Keratinocyte (primary cell): Measurements from ENCODE around the gene SKIDA1.

Experiments
- CTCF ChIP-seq, 3 experiments: IDR thresholded peaks in 1 of 3; conservative IDR thresholded peaks in 1 of 3; optimal IDR thresholded peaks in 1 of 3; 2 replicates in 2 of 3; 3 replicates in 1 of 3; pipeline versions ENCODE3 to v1.5.1; 2011; ENCODE audit warnings: low read length in 3 of 3, mild to moderate bottlenecking in 3 of 3, moderate library complexity in 2 of 3, control low read depth in 1 of 3, inconsistent platforms in 1 of 3; ENCODE audit not compliant: insufficient read depth in 2 of 3; ENCODE audit errors: extremely low read depth in 1 of 3
- EZH2 ChIP-seq: IDR thresholded peaks from one replicate; pipeline ENCODE4 v1.6.1; 2012; ENCODE audit warnings: inconsistent platforms, mild to moderate bottlenecking, low read length, moderate library complexity

- TF ChIP-seq CTCF (optimal IDR thresholded peaks at IDR 0.05 in 1 of 3, IDR thresholded peaks at IDR 0.05 in 1 of 3, conservative IDR thresholded peaks at IDR 0.05 in 1 of 3; ENCODE audit: extremely low read depth in 1 of 3, insufficient read depth in 2 of 3, low read length in 3 of 3) (no peak), EZH2 (no peak)
Observed at GRCh38 chr10:21556527-21556926, 31.0 kb upstream of the SKIDA1 start.
